ENCODE results near the gene CCDC91.

The CCDC91 gene

DNA sequence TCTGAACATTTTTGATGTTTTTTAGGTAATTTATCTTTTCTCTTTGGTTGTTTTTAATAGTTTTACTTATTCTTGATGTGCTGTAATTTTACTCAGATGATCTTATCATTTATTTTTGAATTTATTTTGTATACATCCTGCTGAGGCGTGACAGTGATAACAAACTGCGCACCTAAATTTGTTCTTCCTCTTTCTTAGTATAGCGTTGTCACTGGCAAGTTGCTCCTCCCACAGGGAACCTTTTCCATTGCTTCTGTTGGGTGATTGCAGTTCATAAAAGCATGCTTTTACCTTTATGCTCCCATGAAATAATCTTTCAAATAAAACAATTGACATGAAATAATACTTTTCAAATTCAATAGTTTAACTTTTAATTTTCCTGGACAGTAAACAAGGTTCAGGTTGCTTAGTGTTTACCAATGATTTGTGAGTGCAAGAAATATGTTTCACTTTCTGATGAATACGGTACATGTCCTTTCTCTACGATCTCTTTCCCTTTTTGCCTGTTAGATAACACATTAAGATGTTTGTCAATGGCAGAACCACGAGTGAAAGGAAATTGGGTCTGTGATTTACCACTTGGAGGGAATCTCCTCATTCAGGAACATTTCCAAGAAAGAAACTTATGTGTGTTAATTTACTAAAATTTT lies 223.3 kb downstream of the CCDC91 start:
- CTCF ChIA-PET, result interaction anchor here (0.6 kb wide), 1 partner anchor 606 kb away, joined by 3 read pairs; no protein-coding TSS in a partner anchor
- Histone ChIP-seq H3K4me3 (ENCODE audit: low read depth, low read length) (no peak overlapping the region), H3K36me3 (ENCODE audit: control insufficient read depth in 2 of 2, insufficient read depth in 1 of 2, low read length in 2 of 2) (no peaks in the 10 kb centered on the region), H3K9me3 (ENCODE audit: control insufficient read depth, insufficient read depth, low read depth, low read length) (no peaks in the 10 kb centered on the region), H3K27ac (ENCODE audit: extremely low read depth, low read depth, low read length) (no peak overlapping the region), H3K4me1 (ENCODE audit: control insufficient read depth, insufficient read depth, low read length) (no peaks in the 10 kb centered on the region)
- TF ChIP-seq TRIM28 (IDR thresholded peaks at IDR 0.05; ENCODE audit: borderline replicate concordance, low read length), result no peak
- no peak for TF ChIP-seq ZBTB48 (tag by site-specific recombination; IDR thresholded peaks at IDR 0.05)
- no peak for TF ChIP-seq ZNF140 (tag by site-specific recombination; IDR thresholded peaks at IDR 0.05)
- no peak for TF ChIP-seq ZNF600 (tag by site-specific recombination; IDR thresholded peaks at IDR 0.05)
- no peak for TF ChIP-seq ZNF596 (tag by site-specific recombination; IDR thresholded peaks at IDR 0.05)
- no peak for TF ChIP-seq ZFP3 (tag by site-specific recombination; IDR thresholded peaks at IDR 0.05; ENCODE audit: low read depth)
- no peak for TF ChIP-seq SP7 (tag by site-specific recombination; IDR thresholded peaks at IDR 0.05)
- TF ChIP-seq ZFP69B (tag by site-specific recombination; IDR thresholded peaks at IDR 0.05), result no peak
- TF ChIP-seq GLIS2 (tag by site-specific recombination; IDR thresholded peaks at IDR 0.05), result no peak
- no peak for TF ChIP-seq ZNF548 (tag by site-specific recombination; IDR thresholded peaks at IDR 0.05)
- no peak for TF ChIP-seq ZNF510 (tag by site-specific recombination; IDR thresholded peaks at IDR 0.05; ENCODE audit: insufficient replicate concordance)
- TF ChIP-seq, protein P1, sequence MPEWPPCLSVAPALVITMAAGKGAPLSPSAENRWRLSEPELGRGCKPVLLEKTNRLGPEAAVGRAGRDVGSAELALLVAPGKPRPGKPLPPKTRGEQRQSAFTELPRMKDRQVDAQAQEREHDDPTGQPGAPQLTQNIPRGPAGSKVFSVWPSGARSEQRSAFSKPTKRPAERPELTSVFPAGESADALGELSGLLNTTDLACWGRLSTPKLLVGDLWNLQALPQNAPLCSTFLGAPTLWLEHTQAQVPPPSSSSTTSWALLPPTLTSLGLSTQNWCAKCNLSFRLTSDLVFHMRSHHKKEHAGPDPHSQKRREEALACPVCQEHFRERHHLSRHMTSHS (tag by site-specific recombination; IDR thresholded peaks at IDR 0.05), result no peak
- TF ChIP-seq SETDB1 (IDR thresholded peaks at IDR 0.05; ENCODE audit: insufficient read length, low read length), result no peak
- TF ChIP-seq ZNF121 (tag by site-specific recombination; IDR thresholded peaks at IDR 0.05), result no peak
- no peak for TF ChIP-seq ZNF626 (tag by site-specific recombination; IDR thresholded peaks at IDR 0.05)
- TF ChIP-seq, protein P2, sequence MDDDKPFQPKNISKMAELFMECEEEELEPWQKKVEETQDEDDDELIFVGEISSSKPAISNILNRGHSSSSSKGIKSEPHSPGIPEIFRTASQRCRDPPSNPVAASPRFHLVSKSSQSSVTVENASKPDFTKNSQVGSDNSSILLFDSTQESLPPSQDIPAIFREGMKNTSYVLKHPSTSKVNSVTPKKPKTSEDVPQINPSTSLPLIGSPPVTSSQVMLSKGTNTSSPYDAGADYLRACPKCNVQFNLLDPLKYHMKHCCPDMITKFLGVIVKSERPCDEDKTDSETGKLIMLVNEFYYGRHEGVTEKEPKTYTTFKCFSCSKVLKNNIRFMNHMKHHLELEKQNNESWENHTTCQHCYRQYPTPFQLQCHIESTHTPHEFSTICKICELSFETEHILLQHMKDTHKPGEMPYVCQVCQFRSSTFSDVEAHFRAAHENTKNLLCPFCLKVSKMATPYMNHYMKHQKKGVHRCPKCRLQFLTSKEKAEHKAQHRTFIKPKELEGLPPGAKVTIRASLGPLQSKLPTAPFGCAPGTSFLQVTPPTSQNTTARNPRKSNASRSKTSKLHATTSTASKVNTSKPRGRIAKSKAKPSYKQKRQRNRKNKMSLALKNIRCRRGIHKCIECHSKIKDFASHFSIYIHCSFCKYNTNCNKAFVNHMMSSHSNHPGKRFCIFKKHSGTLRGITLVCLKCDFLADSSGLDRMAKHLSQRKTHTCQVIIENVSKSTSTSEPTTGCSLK (tag by site-specific recombination; IDR thresholded peaks at IDR 0.05), result no peak
- POLR2A ChIA-PET, result no interaction called here

DNA sequence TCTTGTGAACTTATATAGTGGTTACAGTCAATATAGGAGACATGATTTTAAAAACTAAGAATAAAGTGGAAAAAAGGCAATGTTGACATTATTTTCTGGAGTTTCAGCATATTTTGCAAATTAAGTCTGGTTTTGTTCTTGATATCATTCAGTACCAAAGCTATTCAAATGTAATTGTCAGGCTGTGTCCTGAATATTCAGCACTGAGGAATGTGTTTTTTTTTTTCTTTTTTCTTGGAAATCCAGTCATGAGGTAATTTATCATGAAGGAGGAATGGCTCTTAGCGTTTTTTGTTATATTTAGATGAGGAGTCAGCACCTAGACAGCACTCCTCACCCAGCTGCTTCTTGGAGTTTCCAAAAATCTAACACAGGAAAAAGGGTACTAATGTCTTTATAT lies 225.5 kb downstream of the CCDC91 start:
- no peaks in the 10 kb centered on the region for H3K9me3 ChIP-seq (ENCODE audit: control insufficient read depth, insufficient read depth, low read depth, low read length)
- no peak for TF ChIP-seq HOXD13 (CRISPR knock-in tag; IDR thresholded peaks at IDR 0.05; ENCODE audit: borderline replicate concordance)
- TF ChIP-seq ZBTB17 (tag by site-specific recombination; IDR thresholded peaks at IDR 0.05), result no peak
- TF ChIP-seq ZNF777 (tag by site-specific recombination; IDR thresholded peaks at IDR 0.05; ENCODE audit: borderline replicate concordance), result no peak
- TF ChIP-seq ZNF311 (tag by site-specific recombination; IDR thresholded peaks at IDR 0.05; ENCODE audit: borderline replicate concordance), result no peak
- no peak for TF ChIP-seq ZNF394 (tag by site-specific recombination; IDR thresholded peaks at IDR 0.05; ENCODE audit: borderline replicate concordance)
- TF ChIP-seq, protein P3, sequence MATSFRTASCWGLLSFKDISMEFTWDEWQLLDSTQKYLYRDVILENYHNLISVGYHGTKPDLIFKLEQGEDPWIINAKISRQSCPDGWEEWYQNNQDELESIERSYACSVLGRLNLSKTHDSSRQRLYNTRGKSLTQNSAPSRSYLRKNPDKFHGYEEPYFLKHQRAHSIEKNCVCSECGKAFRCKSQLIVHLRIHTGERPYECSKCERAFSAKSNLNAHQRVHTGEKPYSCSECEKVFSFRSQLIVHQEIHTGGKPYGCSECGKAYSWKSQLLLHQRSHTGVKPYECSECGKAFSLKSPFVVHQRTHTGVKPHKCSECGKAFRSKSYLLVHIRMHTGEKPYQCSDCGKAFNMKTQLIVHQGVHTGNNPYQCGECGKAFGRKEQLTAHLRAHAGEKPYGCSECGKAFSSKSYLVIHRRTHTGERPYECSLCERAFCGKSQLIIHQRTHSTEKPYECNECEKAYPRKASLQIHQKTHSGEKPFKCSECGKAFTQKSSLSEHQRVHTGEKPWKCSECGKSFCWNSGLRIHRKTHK (tag by site-specific recombination; IDR thresholded peaks at IDR 0.05), result no peak
- no peak for TF ChIP-seq ZNF140 (tag by site-specific recombination; IDR thresholded peaks at IDR 0.05)
- no peak for TF ChIP-seq ZNF548 (tag by site-specific recombination; IDR thresholded peaks at IDR 0.05)
- H3K4me3 ChIP-seq (ENCODE audit: low read depth, low read length), result no peak overlapping the region
- H3K4me1 ChIP-seq (ENCODE audit: control insufficient read depth, insufficient read depth, low read length), result no peaks in the 10 kb centered on the region
- ChIA-PET POLR2A (no interaction called here), CTCF (no interaction called here)
- no peak overlapping the region for H3K27ac ChIP-seq (ENCODE audit: extremely low read depth, low read depth, low read length)
- H3K36me3 ChIP-seq (ENCODE audit: control insufficient read depth in 2 of 2, insufficient read depth in 1 of 2, low read length in 2 of 2), result no peaks in the 10 kb centered on the region

Measured in HEK293 (cell line).